H9 (cell line): ENCODE measurements around the gene PAX8. TPM values are rescaled to one million over a fixed set of nuclear protein-coding genes. Genes with fewer than 3 reads are reported as not detected.

ENCODE experiments used
- DNase-seq: peaks from one replicate; pipeline ENCODE4 v3.0.0-alpha.2; 2017
- H2AFZ ChIP-seq: one replicate; pipeline ENCODE4 v1.6.1; 2013; ENCODE audit warnings: mild to moderate bottlenecking, low read length, control low read depth, moderate library complexity
- H2AK5ac ChIP-seq: 2 replicates; pipeline ENCODE4 v1.6.1; 2013; ENCODE audit warnings: low read length, control low read depth, mixed read lengths; ENCODE audit not compliant: insufficient read length
- H2BK120ac ChIP-seq: one replicate; pipeline ENCODE4 v1.6.1; 2013; ENCODE audit warnings: low read depth, mild to moderate bottlenecking, low read length, control low read depth, inconsistent platforms; ENCODE audit not compliant: poor library complexity, severe bottlenecking
- H2BK12ac ChIP-seq: 2 replicates; pipeline ENCODE4 v1.6.1; 2013; ENCODE audit warnings: low read length, control low read depth, mixed read lengths, low read depth; ENCODE audit not compliant: insufficient read length
- H2BK15ac ChIP-seq: 2 replicates; pipeline ENCODE4 v1.6.1; 2013; ENCODE audit warnings: low read depth, low read length, control low read depth
- H2BK20ac ChIP-seq: one replicate; pipeline ENCODE4 v1.6.1; 2013; ENCODE audit warnings: low read depth, mild to moderate bottlenecking, low read length, control low read depth, inconsistent platforms; ENCODE audit not compliant: poor library complexity, severe bottlenecking
- H2BK5ac ChIP-seq: 2 replicates; pipeline ENCODE4 v1.6.1; 2013; ENCODE audit warnings: low read length, control low read depth, mixed read lengths; ENCODE audit not compliant: insufficient read length
- H3K14ac ChIP-seq: 2 replicates; pipeline ENCODE4 v1.6.1; 2013; ENCODE audit warnings: low read length, control low read depth; ENCODE audit not compliant: insufficient read depth
- H3K18ac ChIP-seq: 2 replicates; pipeline ENCODE4 v1.6.1; 2013; ENCODE audit warnings: low read depth, mild to moderate bottlenecking, mixed read lengths, low read length, control low read depth; ENCODE audit not compliant: insufficient read length
- H3K23ac ChIP-seq: 2 replicates; pipeline ENCODE4 v1.6.1; 2013; ENCODE audit warnings: low read length, control low read depth, mixed read lengths, low read depth; ENCODE audit not compliant: insufficient read length
- H3K23me2 ChIP-seq: 2 replicates; pipeline ENCODE4 v1.6.1; 2013; ENCODE audit warnings: low read depth, mild to moderate bottlenecking, mixed read lengths, low read length, control low read depth; ENCODE audit not compliant: insufficient read length, poor library complexity, severe bottlenecking
- H3K27ac ChIP-seq: 2 replicates; pipeline ENCODE4 v1.5.1; 2013; ENCODE audit warnings: low read length, control low read depth, mixed read lengths, low read depth; ENCODE audit not compliant: insufficient read length
- H3K27me3 ChIP-seq: 2 replicates; pipeline ENCODE4 v1.6.1; 2013; ENCODE audit warnings: low read length, control low read depth, inconsistent platforms; ENCODE audit not compliant: insufficient read depth
- H3K4ac ChIP-seq: 2 replicates; pipeline ENCODE4 v1.6.1; 2013; ENCODE audit warnings: low read depth, mild to moderate bottlenecking, control low read depth, inconsistent platforms, low read length, moderate library complexity
- H3K4me1 ChIP-seq: 2 replicates; pipeline ENCODE4 v1.6.1; 2013; ENCODE audit warnings: low read length, control low read depth, inconsistent platforms; ENCODE audit not compliant: insufficient read depth
- H3K4me2 ChIP-seq: 2 replicates; pipeline ENCODE4 v1.6.1; 2013; ENCODE audit warnings: low read length, control low read depth, mixed read lengths; ENCODE audit not compliant: insufficient read length, insufficient read depth
- H3K56ac ChIP-seq: 2 replicates; pipeline ENCODE4 v1.6.1; 2013; ENCODE audit warnings: low read depth, mild to moderate bottlenecking, mixed read lengths, low read length, control low read depth; ENCODE audit not compliant: insufficient read length
- H3K79me1 ChIP-seq: 2 replicates; pipeline ENCODE4 v1.6.1; 2013; ENCODE audit warnings: low read depth, mild to moderate bottlenecking, moderate library complexity, low read length, control low read depth, inconsistent platforms; ENCODE audit not compliant: insufficient read depth, poor library complexity, severe bottlenecking
- H3K79me2 ChIP-seq: 2 replicates; pipeline ENCODE4 v1.6.1; 2013; ENCODE audit warnings: low read length, control low read depth, inconsistent platforms; ENCODE audit not compliant: insufficient read depth
- H3K9ac ChIP-seq: 2 replicates; pipeline ENCODE4 v1.6.1; 2013; ENCODE audit warnings: low read length, control low read depth, mixed read lengths; ENCODE audit not compliant: insufficient read length; ENCODE audit errors: extremely low read depth
- H3K9me3 ChIP-seq: one replicate; pipeline ENCODE4 v1.6.1; 2013; ENCODE audit warnings: low read depth, low read length, inconsistent platforms; ENCODE audit not compliant: control insufficient read depth
- H3T11ph ChIP-seq: one replicate; pipeline ENCODE4 v1.6.1; 2013; ENCODE audit warnings: mild to moderate bottlenecking, low read length, control low read depth, inconsistent platforms
- H4K20me1 ChIP-seq: one replicate; pipeline ENCODE4 v1.6.1; 2013; ENCODE audit not compliant: control insufficient read depth, insufficient read length, insufficient read depth
- H4K5ac ChIP-seq: 2 replicates; pipeline ENCODE4 v1.6.1; 2013; ENCODE audit warnings: low read depth, mild to moderate bottlenecking, mixed read lengths, low read length, control low read depth; ENCODE audit not compliant: insufficient read length
- H4K8ac ChIP-seq: replicated peaks from 2 replicates; pipeline ENCODE4 v1.6.1; 2013; ENCODE audit warnings: low read length, control low read depth, mixed read lengths, low read depth; ENCODE audit not compliant: insufficient read length
- H4K91ac ChIP-seq: 2 replicates; pipeline ENCODE4 v1.6.1; 2013; ENCODE audit warnings: low read depth, mild to moderate bottlenecking, moderate library complexity, mixed read lengths, low read length, control low read depth; ENCODE audit not compliant: insufficient read length
- H3K27ac Mint-ChIP-seq, 3 experiments: 2 replicates in 2 of 3; 3 replicates in 1 of 3; pipeline ENCODE4 v1.8.0; 2020 to 2021; ENCODE audit warnings: mixed read lengths in 3 of 3, mild to moderate bottlenecking in 1 of 3, moderate library complexity in 1 of 3
- H3K27me3 Mint-ChIP-seq: 2 replicates; pipeline ENCODE4 v1.8.0; 2021; ENCODE audit warnings: low read depth, mild to moderate bottlenecking, moderate library complexity, mixed read lengths
- H3K36me3 Mint-ChIP-seq, 3 experiments: 2 replicates in 2 of 3; 3 replicates in 1 of 3; pipeline ENCODE4 v1.8.0; 2020 to 2021; ENCODE audit warnings: low read depth in 3 of 3, mixed read lengths in 3 of 3; ENCODE audit not compliant: insufficient read depth in 1 of 3
- H3K4me1 Mint-ChIP-seq, 2 experiments: 2 replicates each; pipeline ENCODE4 v1.8.0; 2020; ENCODE audit warnings: mixed read lengths in 2 of 2
- H3K4me3 Mint-ChIP-seq, 2 experiments: 2 replicates in 1 of 2; 3 replicates in 1 of 2; pipeline ENCODE4 v1.8.0; 2020 to 2021; ENCODE audit warnings: mild to moderate bottlenecking in 2 of 2, mixed read lengths in 2 of 2, moderate library complexity in 1 of 2
- H3K9me3 Mint-ChIP-seq, 2 experiments: 2 replicates in 1 of 2; 3 replicates in 1 of 2; pipeline ENCODE4 v1.8.0; 2020; ENCODE audit warnings: mild to moderate bottlenecking in 2 of 2, mixed read lengths in 2 of 2, moderate library complexity in 1 of 2
- CTCF ChIP-seq: fragments of 200-600 bp; sonication (generic); conservative IDR thresholded peaks from 3 replicates; pipeline ENCODE4 v1.8.0; 2021; ENCODE audit warnings: antibody characterized with exemption, mild to moderate bottlenecking
- WGBS: extraction: QIAGEN DNeasy Blood & Tissue Kit; methylation state at CpG from one replicate; pipeline ENCODE4 v1.1.7; 2013; ENCODE audit warnings: missing lambda C conversion rate, low lambda C conversion rate, mixed read lengths; ENCODE audit not compliant: insufficient read length; ENCODE audit errors: extremely low coverage; 5-methylcytosine and 5-hydroxymethylcytosine counted together
- total RNA-seq: library from RNA; stranded (reverse); gene quantifications from 2 replicates; pipeline ENCODE4 v1.2.1, GENCODE V29; 2021

PAX8 gene
- total RNA-seq, 1 experiment from 2014 or later = not detected

DNA sequence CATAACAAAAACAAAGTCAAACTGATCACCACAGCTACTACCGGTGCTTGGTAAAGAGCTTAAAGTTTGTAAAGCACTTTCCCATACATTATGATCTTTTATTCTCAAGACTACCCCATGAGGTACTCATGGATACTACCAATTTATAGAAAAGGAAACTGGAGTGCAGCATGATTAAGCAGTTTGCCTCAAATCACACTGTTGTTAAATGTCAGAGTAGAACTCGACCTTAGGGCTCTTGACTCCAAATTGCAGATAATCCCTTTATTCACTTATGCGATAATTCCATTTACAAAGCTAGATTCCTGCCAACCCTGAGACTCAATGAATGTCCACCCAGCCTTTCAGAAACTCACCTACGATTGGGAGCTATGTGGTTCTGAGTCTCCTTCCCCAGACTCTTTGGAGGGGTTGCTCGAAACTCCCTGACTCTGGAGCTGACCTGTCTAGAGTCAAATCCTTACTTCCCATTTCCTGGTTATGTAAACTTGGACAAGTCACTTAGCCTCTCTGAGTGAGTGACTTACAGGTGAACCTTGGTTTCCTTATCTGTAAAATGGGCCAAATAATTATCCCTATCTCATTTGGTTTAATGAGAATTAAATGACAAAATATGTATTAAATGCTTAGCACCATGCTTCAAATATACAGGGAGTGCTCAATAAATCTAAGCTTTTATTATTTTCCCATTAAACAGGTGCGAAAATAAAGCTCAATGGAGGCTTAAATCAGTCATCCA is 57.6 kb downstream of the PAX8 start:
- H2AFZ ChIP-seq = no peak overlapping the region
- no peaks in the 10 kb centered on the region for H3K27me3 ChIP-seq
- no CpG with 5 or more reads among the region's 6 CpGs for WGBS
- Mint-ChIP-seq H3K4me3 (no peak overlapping the region), H3K27ac (no peak overlapping the region), H3K4me1 (peaks cover 19 to 33% of the 10 kb centered on the region in 2 experiments), H3K27me3 (peaks cover 5% of the 10 kb centered on the region), H3K9me3 (no peaks in the 10 kb centered on the region), H3K36me3 (no peaks in the 10 kb centered on the region)
- no peak for DNase-seq
- no peaks in the 10 kb centered on the region for H3K79me1 ChIP-seq
- no peak overlapping the region for H3K27ac ChIP-seq
- no peaks in the 10 kb centered on the region for H4K20me1 ChIP-seq
- no peak overlapping the region for H2BK12ac ChIP-seq
- H3K4ac ChIP-seq = no peak overlapping the region
- no peak overlapping the region for H2AK5ac ChIP-seq
- no peaks in the 10 kb centered on the region for H3K79me2 ChIP-seq
- TF ChIP-seq CTCF = no peak
- no peak overlapping the region for H3T11ph ChIP-seq
- no peak overlapping the region for H4K91ac ChIP-seq
- H4K5ac ChIP-seq = no peak overlapping the region
- no peak overlapping the region for H3K4me2 ChIP-seq
- H3K23ac ChIP-seq = no peak overlapping the region
- no peaks in the 10 kb centered on the region for H3K9me3 ChIP-seq
- H3K23me2 ChIP-seq = no peaks in the 10 kb centered on the region
- H3K14ac ChIP-seq = no peak overlapping the region
- no peak overlapping the region for H2BK5ac ChIP-seq
- H2BK15ac ChIP-seq = no peak overlapping the region
- no peak overlapping the region for H2BK20ac ChIP-seq
- H3K9ac ChIP-seq = no peak overlapping the region
- H2BK120ac ChIP-seq = no peak overlapping the region
- no peak overlapping the region for H4K8ac ChIP-seq
- H3K4me1 ChIP-seq = no peaks in the 10 kb centered on the region
- no peak overlapping the region for H3K56ac ChIP-seq
- H3K18ac ChIP-seq = no peak overlapping the region
